Lower leg skin (tissue), 3 donors: ENCODE data around the gene ARPC1A.

Experiments used
- CTCF ChIP-seq, 3 donors: fragments of 450-650 bp; IDR thresholded peaks; one replicate each; pipeline ENCODE4 v1.5.1; 2016; ENCODE audit warnings: antibody characterized with exemption in 3 of 3, mild to moderate bottlenecking in 3 of 3, moderate library complexity in 2 of 3
- POLR2A ChIP-seq, 2 donors: fragments of 450-650 bp; IDR thresholded peaks; one replicate each; pipeline ENCODE4 v1.6.1; 2016 to 2017; ENCODE audit warnings: antibody characterized with exemption in 2 of 2, mild to moderate bottlenecking in 1 of 2, moderate library complexity in 1 of 2

GRCh38 chr7:99380823-99381663, 55.3 kb downstream of the ARPC1A start:
- TF ChIP-seq POLR2A (IDR thresholded peaks at IDR 0.05) (no peak), CTCF (IDR thresholded peaks at IDR 0.05) (no peak)
